ENCODE data around the gene EFCAB6.

Gene EFCAB6, protein sequence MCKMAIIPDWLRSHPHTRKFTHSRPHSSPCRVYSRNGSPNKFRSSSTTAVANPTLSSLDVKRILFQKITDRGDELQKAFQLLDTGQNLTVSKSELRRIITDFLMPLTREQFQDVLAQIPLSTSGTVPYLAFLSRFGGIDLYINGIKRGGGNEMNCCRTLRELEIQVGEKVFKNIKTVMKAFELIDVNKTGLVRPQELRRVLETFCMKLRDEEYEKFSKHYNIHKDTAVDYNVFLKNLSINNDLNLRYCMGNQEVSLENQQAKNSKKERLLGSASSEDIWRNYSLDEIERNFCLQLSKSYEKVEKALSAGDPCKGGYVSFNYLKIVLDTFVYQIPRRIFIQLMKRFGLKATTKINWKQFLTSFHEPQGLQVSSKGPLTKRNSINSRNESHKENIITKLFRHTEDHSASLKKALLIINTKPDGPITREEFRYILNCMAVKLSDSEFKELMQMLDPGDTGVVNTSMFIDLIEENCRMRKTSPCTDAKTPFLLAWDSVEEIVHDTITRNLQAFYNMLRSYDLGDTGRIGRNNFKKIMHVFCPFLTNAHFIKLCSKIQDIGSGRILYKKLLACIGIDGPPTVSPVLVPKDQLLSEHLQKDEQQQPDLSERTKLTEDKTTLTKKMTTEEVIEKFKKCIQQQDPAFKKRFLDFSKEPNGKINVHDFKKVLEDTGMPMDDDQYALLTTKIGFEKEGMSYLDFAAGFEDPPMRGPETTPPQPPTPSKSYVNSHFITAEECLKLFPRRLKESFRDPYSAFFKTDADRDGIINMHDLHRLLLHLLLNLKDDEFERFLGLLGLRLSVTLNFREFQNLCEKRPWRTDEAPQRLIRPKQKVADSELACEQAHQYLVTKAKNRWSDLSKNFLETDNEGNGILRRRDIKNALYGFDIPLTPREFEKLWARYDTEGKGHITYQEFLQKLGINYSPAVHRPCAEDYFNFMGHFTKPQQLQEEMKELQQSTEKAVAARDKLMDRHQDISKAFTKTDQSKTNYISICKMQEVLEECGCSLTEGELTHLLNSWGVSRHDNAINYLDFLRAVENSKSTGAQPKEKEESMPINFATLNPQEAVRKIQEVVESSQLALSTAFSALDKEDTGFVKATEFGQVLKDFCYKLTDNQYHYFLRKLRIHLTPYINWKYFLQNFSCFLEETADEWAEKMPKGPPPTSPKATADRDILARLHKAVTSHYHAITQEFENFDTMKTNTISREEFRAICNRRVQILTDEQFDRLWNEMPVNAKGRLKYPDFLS (N-terminal part only)

DNA sequence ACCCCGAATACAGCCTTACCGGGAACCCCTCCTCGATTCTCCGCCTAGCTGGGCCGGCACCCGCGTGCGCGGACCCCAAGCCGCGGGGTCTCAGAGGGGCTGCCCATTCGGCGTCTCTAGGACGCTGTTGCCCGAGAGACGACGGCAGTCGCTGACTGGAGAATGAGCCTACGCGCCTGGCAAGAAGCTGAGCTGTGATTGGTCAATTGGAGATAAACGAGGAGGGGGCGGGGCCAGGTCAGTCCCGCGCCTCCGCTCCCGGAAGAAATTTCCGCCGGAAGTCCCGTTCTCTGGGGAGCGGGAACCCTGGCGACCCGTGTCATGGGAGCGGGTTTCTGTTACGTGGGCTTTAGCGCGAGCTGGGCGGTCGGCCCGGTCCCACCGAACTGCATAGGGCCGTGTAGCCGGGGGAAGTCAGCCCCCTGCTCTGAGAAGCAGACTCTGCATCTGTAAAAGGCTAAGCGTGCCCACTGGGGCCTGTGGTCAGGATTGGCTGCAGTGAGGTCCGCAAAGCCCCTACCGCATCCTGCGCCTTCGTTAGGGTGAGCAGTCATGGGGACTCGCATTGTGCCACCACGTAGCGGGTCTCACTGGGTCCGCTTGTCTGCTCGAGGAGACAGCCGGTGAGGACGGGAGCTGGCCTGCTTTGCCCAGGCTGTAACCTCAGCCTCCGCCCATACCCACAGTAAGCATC, at the start of gene EFCAB6:
Gene EFCAB6, minus strand, starts transcription at position 157 of the 694 bp plus-strand sequence. CDS start 29,987 bp downstream, outside the sequence.
- DNase-seq, result peak; percentile 98

DNA sequence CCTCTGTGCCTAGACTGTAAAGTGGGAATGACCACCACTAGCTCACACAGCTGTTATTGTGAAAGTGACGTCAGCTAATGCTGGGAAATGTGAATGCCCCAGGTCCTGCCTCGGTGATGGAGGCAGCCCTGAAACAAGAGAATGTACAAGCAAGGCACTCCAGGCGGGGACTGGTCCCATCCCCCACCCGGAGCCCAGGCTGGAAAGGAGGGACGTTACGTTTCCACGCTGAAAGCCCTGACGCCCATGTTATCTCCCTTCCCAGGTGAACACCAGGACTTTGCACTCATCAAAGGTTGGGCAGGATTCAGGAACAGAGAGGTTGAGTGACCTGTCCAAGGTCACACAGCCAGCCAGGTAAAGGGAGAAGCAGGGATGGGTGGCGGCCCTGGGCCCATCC, 49.4 kb upstream of the EFCAB6 start:
- no peak for DNase-seq

DNA sequence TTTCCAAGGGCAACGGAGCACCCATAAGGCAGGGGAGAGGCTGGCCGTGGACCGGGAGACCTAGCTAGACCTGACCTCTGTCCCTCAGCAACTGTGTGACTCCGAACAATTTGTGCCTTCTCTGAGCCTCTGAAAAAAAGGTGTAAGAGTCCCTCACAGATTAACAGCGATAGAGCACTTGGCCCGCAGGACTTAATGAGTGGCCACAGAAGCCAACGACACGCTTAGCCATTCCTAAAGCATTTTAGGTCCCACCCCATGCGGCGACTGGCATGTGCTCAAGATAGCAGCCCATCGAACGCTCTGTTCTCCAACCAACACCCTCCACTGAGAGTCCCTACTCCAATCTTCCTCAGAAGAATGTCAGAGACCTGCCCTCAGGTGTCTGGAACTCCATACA, 48.7 kb upstream of the EFCAB6 start:
- DNase-seq, result no peak

DNA sequence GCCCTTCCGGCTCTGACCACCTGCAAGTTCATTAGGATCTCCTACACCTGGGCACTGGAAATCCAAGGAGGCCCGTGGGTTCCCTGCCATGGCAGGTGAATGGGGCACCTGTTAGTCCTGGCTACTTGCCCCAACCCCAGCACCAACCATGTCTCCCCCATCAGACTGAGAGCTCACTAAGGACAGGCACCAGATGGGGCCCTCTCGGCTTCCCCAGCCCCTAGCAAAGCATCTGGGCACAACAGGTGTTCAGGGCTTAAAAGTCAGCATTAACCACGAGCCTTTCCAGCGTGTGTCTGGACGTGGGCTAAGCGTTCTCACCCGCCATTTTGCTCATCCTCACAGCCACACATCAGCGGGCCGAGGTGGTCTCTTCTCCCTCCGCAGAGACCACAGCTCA, 48.0 kb upstream of the EFCAB6 start:
- DNase-seq, result peak; percentile 66

DNA sequence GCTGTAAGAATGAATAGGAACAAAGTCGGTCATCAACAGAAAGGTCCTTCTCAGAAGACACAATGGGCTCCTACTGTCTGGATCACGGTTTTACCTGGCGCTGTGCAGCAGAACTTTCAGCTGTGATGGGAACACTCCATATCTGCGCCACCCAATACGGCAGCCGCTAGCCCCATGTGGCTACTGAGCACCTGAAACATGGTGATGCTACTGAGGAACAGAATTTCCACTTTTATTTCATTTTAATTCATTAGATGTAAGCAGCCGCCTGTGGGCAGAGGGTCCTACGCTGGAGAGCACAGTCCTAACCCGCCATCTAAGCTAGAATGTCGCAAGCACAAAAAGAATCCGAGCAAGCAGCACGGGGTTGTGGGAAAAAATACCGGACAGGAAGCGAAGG, 47.5 kb upstream of the EFCAB6 start:
- DNase-seq, result no peak

DNA sequence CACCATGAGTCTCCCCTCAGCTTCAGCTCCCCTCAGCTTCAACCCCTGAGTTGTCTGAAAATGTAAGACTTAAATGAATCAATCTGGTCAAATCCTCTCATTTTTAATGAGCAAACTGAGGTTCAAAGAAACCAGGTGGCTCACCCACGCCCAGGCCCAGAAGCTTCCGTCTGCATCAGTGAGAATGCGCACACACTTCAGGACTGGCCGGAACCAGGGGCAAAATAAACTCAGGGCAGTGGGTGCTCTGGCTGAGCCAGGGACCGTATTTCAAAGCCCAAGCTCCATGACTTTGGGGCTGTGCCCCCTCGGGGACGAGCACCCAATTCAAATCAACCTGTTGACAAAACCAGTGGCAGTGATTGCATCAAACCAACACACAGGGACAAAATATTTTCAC, 47.1 kb upstream of the EFCAB6 start:
- DNase-seq, result no peak

DNA sequence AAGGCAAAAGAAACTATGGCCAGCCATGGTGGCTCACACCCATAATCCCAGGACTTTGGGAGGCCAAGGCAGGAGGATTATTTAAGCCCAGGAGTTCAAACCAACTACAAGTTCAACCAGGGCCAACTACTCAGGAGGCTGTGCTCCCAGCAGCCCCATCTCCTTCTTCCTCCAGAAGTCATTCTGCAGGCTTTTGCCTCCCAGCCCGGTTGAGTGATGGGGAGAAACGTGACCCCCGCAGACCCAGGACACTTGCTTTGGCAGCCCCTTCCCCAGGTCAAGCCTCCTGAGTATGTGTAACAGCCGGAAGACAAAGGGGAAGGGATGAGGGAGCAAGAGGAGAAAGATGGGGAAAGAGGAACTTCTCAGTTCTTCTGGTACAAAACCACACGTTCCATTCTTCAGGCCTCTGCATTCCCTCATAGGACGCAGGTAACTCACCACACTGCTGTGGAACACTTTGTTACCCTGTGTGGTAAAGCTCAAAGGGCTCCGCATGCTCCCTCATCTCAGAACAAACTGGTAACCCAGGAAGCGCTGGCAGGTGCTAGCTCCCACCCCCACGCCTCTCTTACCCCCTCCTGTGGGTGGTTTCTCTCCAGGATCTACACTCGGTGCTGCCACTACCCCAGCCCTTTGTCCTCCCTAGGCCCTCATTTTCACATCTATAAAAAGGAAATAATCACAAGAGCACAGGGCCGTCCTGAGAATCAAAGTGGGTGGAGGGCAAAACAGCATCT, 46.2 kb upstream of the EFCAB6 start:
- DNase-seq, result no peak

DNA sequence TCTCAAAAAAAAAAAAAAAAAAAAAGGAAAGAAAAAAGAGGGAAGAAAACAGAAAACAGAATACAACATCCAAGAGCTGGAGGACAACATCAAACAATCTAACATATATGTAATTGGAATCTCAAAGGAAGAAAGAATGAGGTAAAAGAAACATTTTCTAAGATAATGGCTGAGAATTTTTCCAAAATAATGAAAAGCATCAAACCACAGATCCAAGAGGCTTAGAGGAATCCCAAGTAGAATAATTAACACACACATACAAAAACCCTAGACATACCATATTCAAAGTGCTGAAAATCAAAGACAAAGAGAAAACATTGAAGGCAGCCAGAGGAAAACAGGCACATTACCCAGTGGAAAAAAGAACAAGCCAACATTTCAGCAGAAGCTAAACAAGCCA, 45.3 kb upstream of the EFCAB6 start:
- DNase-seq, result no peak

DNA sequence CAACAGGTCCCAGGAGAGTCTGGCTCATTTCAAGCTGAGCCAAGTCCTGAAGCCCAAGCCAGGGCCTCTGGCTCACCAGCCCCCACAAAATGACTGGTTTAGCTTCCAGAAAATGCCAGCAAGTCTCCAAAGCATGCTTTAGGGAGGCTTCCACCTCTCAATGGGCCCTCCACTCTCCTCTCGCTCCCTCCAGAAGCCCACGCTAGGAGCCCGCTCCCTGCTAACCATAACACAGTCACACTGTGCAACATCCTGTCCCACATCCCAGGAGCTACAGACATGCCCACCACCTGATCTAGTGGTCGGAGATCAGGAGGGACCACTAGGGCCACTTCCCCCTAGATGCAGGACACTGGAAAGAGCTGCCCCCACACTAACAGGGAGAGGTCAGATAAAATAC, 43.3 kb upstream of the EFCAB6 start:
- no peak for DNase-seq

DNA sequence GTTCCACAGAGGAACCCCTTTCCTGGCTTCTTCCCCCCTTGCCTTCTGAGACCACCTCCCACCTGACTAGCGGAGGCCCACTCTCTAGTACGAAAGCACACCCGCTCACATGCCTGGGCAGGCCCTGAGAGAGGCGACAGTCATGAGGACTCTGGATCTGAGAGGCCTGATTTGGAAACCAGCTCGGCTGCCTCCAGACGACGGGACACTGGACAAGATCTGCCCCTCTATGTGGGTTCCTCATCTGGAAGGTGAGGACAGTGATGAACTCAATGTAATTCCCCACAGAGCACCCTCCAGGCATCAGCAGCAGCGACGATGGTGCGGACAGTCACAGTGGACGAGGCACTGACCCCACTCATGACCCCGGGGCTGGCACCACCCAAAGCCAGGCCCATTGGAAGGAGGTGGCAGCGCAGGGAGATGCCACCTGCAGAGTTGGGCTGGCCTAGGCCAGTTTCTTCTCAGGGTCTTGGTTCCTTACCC, 42.7 kb upstream of the EFCAB6 start:
- no peak for DNase-seq

DNA sequence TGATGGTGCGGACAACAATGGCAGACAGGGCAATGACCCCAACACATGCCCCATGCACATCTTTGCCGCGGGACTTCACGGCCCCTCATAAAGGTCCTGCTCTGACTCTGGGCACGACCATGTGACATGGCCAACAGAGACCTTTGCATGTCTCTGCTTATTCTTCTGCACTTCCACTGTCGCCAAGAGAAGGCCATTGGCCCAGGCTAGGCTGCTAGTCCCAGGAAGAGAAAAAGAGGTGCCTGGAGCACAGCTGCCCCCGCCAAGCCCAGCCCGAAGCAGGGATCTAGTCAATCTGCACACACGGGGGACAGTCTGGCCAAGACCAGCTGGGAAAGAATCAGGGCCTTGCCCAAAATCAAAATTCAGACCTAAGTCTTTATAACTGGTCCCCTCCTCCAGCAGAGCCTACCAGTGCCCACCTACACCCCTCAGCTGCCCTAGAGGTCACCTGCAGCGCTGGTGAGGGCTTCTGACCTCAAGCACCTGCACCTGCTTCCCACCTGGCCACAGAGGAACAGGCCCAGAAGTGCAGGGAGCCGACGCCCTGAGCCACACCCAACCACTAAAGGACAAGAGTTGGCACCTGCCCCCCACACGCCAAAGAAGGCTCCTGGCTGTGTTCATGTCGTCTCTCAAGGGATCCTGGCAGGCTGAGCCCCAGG, 42.1 kb upstream of the EFCAB6 start:
- no peak for DNase-seq

DNA sequence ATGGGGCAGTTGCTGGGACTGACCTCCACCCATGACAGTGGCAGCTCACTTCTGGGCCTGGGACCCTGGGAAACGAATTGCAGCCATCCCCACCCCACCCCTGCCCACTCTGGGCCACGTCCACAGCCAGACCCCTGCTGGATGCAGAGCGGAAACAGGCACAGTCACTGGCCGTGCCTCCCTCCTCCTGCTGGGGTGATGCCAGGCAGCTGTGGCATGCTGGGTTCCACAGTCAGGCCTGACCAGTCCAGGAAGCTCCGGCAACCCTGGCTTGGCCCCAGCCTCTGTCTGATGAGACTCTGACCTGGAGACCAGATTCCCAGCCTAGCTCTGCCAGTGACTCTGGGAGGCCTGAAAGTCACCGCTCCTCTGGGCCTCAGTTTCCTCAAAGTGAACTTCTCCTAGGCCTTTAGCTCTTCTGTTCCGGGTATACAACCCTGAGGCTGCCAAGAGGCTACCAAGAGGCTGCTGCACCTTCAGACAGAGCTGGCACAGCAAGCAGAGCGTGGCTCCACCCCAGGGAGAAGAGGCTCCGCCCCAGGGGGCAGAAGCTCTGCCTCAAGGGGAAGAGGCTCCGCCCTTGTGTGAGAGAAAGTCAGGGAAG, 41.3 kb upstream of the EFCAB6 start:
- no peak for DNase-seq

DNA sequence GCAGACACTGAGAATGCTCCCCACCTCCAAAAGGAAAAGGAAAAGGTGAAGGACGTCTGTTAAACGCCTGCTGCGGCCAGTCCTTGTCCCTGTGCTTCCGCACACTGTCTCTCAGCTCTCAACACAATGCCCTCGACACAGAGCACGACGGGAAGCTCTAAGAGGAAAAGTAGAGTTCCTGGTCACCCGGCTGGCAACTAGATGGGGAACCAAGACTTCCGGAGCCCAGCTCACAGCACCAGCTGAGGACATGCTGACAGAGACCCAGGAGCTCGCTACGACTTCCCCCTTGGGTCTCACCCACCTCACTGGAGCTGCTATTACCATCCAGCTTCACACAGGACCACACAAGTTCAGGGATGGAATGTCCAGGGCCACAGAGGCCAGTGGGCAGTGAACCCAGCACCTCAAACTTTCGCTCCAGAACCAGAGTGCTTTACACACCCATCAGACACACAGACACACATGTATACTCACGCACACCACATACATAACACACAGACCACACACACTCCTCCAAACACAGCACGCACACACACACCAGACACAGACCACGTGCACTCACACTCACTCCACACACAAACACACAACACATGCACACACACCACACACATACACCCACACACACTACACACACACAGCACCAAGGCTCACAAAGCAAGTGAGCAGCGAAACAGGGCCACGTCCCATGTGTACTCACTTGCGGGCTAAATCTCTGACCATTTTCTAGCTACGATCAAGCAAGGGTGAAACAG, 40.6 kb upstream of the EFCAB6 start:
- DNase-seq, result no peak

DNA sequence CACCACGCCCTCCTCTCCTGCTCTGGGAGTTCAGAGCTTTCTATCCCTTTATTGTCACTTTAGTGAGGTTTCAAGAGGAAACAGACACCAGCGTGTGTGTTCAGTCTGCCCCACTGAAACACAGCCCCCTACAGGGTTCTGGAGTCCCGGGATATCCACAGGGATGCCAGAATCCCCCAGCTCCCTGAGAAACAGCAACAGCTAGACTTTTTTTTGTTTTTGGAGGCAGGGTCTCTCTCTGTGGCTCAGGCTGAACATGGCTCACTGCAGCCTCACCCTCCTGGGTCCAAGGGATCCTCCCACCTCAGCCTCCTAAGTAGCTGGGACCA, 39.8 kb upstream of the EFCAB6 start:
- no peak for DNase-seq

DNA sequence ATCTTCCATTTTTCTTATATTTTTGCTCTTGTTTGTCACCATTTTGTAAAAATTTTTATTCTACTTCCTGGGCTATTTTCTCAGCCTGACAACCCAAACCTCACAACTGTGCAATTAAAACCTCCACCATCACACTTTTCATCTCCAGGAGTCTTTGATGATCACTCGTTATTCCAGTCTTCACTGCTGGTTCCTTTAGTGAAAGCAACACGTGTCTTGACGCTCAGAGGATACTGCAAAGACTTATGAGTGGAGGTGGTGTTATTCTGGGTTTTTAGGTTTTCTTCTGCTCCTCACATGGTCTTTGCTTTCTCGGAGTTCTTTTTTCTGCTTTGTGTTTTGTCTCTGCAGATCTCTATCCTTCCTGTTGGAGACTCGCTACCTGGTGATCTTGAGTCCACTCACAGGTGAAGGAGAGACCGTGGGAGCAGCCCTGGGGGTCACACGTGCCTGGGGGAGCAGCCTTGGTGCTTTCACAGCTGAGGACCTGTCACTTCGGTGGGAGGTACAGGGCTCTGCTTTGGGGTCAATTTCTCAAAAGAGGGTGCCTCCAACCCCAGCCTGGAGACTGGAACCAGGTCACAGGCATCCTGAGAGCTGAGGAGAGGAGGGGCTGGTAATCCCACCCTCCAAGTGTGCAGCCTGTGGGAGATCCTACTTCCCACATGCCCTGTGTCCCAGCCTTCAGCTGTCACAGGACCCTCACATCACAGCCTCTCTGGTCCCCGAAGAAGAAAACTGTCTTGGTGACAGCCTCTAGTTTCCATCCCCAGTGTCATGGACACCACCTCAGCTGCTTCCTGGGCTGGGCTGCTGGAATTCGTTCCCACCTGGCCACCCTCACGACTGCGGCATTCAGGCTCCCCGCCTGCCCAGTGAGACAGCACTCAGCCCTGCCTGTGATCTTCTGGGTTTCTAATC, 39.2 kb upstream of the EFCAB6 start:
- DNase-seq, result no peak

DNA sequence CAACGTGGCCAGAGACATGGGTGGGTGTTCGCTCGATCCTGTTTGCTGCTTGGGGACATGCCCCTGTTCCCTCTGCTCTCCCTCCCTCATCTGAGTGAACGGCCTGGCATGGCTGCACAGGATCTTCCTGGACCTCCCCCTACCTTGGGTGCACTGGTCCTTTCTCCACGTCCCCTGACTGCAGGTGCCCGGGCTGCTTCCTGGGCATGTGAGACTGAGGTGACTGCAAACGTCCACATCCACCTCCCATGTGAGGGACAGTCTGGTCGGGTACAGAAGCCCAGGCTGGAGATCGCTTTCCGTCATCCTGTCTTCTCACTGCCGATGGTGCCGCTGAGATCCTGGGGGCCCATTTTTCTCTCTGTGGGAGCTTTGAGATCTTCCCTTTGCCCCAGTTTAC, 38.4 kb upstream of the EFCAB6 start:
- DNase-seq, result no peak

DNA sequence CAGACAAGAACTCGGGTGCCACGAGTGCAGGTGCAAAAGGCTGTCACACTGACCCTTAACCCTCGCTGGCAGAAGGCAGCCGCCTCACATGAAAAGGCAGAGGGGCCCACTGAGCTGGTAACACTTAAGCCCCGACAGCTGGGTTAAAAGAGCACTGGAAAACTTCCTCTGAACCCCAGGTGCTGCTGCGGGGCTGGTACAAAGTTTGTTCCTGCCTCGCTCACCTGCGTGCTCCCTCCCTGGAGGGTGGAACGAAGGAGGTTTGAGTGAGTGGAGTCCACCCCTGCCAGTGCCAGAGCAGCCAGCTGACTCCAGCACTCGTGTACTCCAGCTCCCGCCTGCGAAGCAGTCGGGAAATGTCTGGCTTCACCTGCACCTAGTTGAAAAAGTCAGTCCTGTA, 37.6 kb upstream of the EFCAB6 start:
- no peak for DNase-seq

DNA sequence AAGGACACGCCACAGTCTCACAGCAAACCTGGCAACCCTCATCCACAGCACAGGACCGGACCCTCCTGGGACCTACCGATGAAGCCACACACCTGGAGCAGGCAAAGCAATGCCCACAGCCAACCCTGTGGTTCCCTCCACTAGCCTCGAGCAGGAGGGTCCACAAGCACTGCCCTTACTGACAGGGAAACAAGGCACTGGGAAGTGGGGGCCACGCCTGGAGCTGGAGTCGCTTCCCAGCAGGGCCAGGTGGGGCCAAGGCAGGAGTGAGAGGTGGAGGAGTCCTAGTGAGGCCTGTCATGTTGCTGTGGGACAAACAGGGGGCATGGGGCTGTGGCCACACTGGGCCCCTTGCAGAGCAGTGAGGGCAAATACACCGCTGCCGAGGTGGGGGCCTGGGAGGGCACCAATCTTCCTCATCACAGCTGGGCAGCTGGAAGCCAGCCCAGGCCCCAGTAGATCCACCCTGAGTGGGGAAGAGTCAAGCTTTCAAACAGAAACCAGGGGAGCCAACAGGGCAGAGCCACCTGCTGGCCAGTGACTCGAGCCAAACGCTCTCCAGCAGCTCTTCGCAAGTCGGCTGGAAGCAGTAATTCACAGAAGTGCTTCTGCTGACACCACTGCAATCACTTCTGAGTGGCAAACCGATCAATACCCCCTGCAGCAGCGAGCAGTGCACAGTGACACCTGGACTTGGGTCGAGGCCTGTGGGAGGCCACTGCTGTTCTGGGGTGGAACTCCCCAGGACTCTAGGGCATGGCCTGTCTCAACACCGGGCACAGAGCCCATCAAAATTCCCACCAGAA, 36.5 kb upstream of the EFCAB6 start:
- DNase-seq, result no peak

Data from NCI-H2171 (cell line).